HL-60/S4 (cell line): Measurements from ENCODE around the gene FOXQ1.
"Not testable (repeated sequence)": the region's sequence is repeated elsewhere in the genome, so short reads cannot be mapped to it uniquely, and the experiment has no call there.

Source experiments
- in situ Hi-C: fragments of 300-500 bp; cut with MboI; formaldehyde crosslinking; loops from 2 replicates; pipeline ENCODE4 v1.14.3; 2022; ENCODE audit warnings: low sequenced_read_pairs

FOXQ1 gene

GRCh38 chr6:1355068-1355467 lies 43.2 kb downstream of the FOXQ1 start:
- in situ Hi-C loops: not testable (repeated sequence)

- in situ Hi-C loops: not testable (repeated sequence)
These were observed 49.8 kb downstream of the FOXQ1 start for GRCh38 chr6:1361717-1362116.

GRCh38 chr6:1362643-1363042 lies 50.7 kb downstream of the FOXQ1 start:
- in situ Hi-C loops: no loop called here

- in situ Hi-C loops: no loop called here
These were observed 51.4 kb downstream of the FOXQ1 start for GRCh38 chr6:1363298-1363697.

GRCh38 chr6:1363729-1364572 lies 52.1 kb downstream of the FOXQ1 start:
- in situ Hi-C loops: no loop called here
